Calu3 (cell line): ENCODE measurements around the gene PSENEN. TPM values are rescaled to one million over a fixed set of nuclear protein-coding genes. Genes with fewer than 3 reads are reported as not detected.

Experiments
- BruUV-seq: library from RNA; stranded (reverse); fragments of 400-500 nt; replicated peaks from 2 replicates; lab custom pipeline; 2021; lab: Mats Ljungman, UMichigan
- CTCF ChIA-PET: fragments of 300-600 bp; sonication (Branson Sonifier 250); formaldehyde crosslinking; loops from one replicate; lab custom pipeline; 2022; ENCODE audit warnings: antibody characterized with exemption; lab: Charles Lee
- DNase-seq: peaks from one replicate; pipeline ENCODE4 v3.0.0; 2022
- H3K27ac Mint-ChIP-seq: one replicate; pipeline ENCODE4 v1.8.0; 2022; ENCODE audit warnings: mixed read lengths; ENCODE audit not compliant: unreplicated experiment
- H3K27me3 Mint-ChIP-seq: one replicate; pipeline ENCODE4 v1.8.0; 2022; ENCODE audit warnings: mixed read lengths; ENCODE audit not compliant: unreplicated experiment
- H3K36me3 Mint-ChIP-seq: one replicate; pipeline ENCODE4 v1.8.0; 2022; ENCODE audit warnings: mild to moderate bottlenecking, moderate library complexity, mixed read lengths; ENCODE audit not compliant: insufficient read depth, unreplicated experiment
- H3K4me1 Mint-ChIP-seq: one replicate; pipeline ENCODE4 v1.8.0; 2022; ENCODE audit warnings: mild to moderate bottlenecking, low read depth, mixed read lengths; ENCODE audit not compliant: unreplicated experiment
- H3K4me3 Mint-ChIP-seq: one replicate; pipeline ENCODE4 v1.8.0; 2022; ENCODE audit warnings: mild to moderate bottlenecking, low read depth, moderate library complexity, mixed read lengths; ENCODE audit not compliant: unreplicated experiment
- H3K9me3 Mint-ChIP-seq: one replicate; pipeline ENCODE4 v1.8.0; 2022; ENCODE audit warnings: low read depth, mixed read lengths; ENCODE audit not compliant: unreplicated experiment
- CTCF ChIP-seq: fragments of 200-600 bp; IDR thresholded peaks from one replicate; pipeline ENCODE4 v1.8.0; 2022; ENCODE audit warnings: antibody characterized with exemption; ENCODE audit not compliant: unreplicated experiment
- intact Hi-C: fragments of 100-400 bp; cut with micrococcal nuclease; formaldehyde crosslinking; loops from one replicate; pipeline ENCODE4 v1.10.0; 2022; ENCODE audit not compliant: unreplicated experiment
- total RNA-seq: library from RNA; stranded (reverse); gene quantifications from 2 replicates; pipeline ENCODE4 v1.2.3, GENCODE V29; 2022

PSENEN gene
- total RNA-seq, 1 experiment from 2014 or later, result 114 TPM

- Mint-ChIP-seq H3K27ac (no peak overlapping the region), H3K4me3 (no peak overlapping the region), H3K27me3 (no peaks in the 10 kb centered on the region), H3K9me3 (no peaks in the 10 kb centered on the region), H3K4me1 (no peaks in the 10 kb centered on the region), H3K36me3 (peaks cover 80% of the 10 kb centered on the region)
- intact Hi-C loops, result no loop called here
- no peak for DNase-seq
- BruUV-seq, result no TSS peak
- no peak for TF ChIP-seq CTCF
- CTCF ChIA-PET, result no interaction called here
Measured at GRCh38 chr19:35725216-35725861, 20.1 kb upstream of the PSENEN start.

GRCh38 chr19:35727053-35727955, 18.1 kb upstream of the PSENEN start:
- intact Hi-C loops, result no loop called here
- Mint-ChIP-seq H3K27me3 (no peaks in the 10 kb centered on the region), H3K4me3 (no peak overlapping the region), H3K36me3 (peaks cover 70% of the 10 kb centered on the region), H3K4me1 (no peaks in the 10 kb centered on the region), H3K27ac (no peak overlapping the region), H3K9me3 (no peaks in the 10 kb centered on the region)
- DNase-seq, result no peak
- BruUV-seq, result no TSS peak
- no peak for TF ChIP-seq CTCF
- CTCF ChIA-PET, result interaction anchor here (1.2 kb wide), 1 partner anchor 69 kb away, joined by 3 read pairs; no protein-coding TSS in a partner anchor

GRCh38 chr19:35727956-35728706, 17.3 kb upstream of the PSENEN start:
- BruUV-seq, result no TSS peak
- H3K36me3 Mint-ChIP-seq, result peaks cover 61% of the 10 kb centered on the region

More at GRCh38 chr19:35727956-35728706, 17.3 kb upstream of the PSENEN start:
- no peak overlapping the region for H3K27ac Mint-ChIP-seq
- no peaks in the 10 kb centered on the region for H3K27me3 Mint-ChIP-seq
- DNase-seq, result no peak
- TF ChIP-seq CTCF, result no peak
- CTCF ChIA-PET, result interaction anchor here (1.2 kb wide), 1 partner anchor 68 kb away, joined by 3 read pairs; no protein-coding TSS in a partner anchor
- no peaks in the 10 kb centered on the region for H3K9me3 Mint-ChIP-seq
- no peaks in the 10 kb centered on the region for H3K4me1 Mint-ChIP-seq
- intact Hi-C loops, result no loop called here
- no peak overlapping the region for H3K4me3 Mint-ChIP-seq
